Measurements from ENCODE around the gene UBAC1.
"Not testable (repeated sequence)": the region's sequence is repeated elsewhere in the genome, so short reads cannot be mapped to it uniquely, and the experiment has no call there.

Gene UBAC1

DNA sequence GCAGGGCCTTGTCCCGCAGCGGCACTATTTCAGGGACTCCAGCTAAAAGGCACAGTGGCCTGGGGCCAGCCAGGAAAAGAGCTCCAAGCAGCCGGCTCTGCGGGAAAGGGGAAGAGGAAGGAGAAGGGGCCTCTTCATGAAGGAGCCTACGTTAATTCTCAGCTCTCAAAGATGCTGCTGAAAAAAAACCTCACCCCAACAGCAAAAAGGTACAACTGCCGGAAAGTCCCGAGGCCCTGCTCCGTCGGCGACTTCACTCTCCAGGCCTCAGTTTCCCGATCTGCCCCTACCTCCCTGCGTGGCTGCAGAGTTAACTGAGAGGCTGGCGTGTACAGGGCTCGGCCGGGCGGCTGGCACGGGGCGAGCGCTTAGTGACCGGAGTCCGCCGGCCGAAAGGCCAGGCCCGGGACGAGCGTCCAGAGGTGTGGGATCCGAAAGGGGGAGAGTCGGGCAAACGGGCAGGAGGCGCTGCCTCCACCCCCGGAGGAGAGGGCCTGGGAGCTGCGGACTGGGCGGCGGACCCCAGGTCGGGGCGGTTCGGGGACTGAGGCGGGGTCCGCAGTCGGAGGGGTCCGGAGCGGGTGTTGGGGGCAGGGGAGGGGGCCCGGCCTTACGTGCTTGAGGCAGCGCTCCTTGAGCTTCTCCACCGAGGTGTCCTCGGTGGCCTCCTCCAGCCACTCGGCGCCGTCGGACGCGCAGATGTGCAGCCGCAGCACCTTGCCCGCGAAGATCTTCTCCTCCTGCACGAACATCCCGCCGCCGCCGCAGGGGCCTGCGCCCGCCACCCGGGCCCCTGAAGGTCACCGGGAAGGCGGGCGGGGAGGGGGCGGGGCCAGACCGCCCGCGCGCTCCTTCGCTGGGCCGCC lies 529 bp downstream of the UBAC1 start:
- DNase-seq (ENCODE audit: low read depth in 2 of 2) = no peak

GRCh38 chr9:135959814-135960213 lies 1.4 kb downstream of the UBAC1 start:
- DNase-seq (ENCODE audit: low read depth in 2 of 2) = no peak

DNA sequence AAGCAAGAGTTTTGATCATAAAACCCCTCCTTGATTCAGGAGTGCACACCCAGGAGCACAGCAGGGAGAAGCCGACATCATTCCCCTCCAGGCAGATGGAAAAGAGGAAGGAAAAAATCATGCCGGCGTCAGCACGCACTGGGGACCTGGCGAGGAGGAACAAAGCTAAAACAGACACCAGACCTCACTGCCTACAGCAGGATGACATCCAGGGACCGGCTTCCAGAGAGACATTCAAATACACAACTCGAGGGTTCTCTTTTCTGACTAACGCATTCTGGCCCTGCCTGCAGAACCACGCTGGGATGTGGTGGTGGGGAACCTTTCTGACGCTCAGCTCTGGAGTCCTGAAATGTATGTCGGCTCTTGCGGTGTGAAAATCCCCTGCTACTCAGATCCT lies 2.7 kb downstream of the UBAC1 start:
- no peak for DNase-seq (ENCODE audit: low read depth in 2 of 2)

DNA sequence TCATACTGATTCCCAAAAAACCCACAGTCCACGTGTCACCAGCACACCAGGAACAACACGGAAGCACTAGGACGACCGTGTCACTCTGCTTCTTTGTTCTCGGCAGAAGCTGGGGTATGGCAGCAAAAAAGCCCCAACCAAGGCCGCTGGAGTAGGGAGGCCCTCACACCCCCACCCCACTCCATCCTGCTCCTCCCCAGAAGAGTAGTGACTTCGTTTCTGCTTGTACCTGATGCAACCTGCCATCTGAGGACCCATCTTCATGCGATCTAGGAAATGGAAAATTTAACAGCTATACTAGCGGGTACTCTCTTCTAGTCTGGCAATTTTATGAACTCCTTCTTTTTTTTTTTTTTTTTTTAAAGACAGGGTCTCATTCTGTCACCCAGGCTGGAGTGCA lies 3.7 kb downstream of the UBAC1 start:
- DNase-seq (ENCODE audit: low read depth in 2 of 2) = no peak

GRCh38 chr9:135956802-135957174 lies 4.4 kb downstream of the UBAC1 start:
- DNase-seq (ENCODE audit: low read depth in 2 of 2) = no peak

- no peak for DNase-seq (ENCODE audit: low read depth in 2 of 2)
Observed at GRCh38 chr9:135955934-135956801, 5.0 kb downstream of the UBAC1 start.

GRCh38 chr9:135952664-135953206 lies 8.4 kb downstream of the UBAC1 start:
- DNase-seq (ENCODE audit: low read depth in 2 of 2) = no peak

DNA sequence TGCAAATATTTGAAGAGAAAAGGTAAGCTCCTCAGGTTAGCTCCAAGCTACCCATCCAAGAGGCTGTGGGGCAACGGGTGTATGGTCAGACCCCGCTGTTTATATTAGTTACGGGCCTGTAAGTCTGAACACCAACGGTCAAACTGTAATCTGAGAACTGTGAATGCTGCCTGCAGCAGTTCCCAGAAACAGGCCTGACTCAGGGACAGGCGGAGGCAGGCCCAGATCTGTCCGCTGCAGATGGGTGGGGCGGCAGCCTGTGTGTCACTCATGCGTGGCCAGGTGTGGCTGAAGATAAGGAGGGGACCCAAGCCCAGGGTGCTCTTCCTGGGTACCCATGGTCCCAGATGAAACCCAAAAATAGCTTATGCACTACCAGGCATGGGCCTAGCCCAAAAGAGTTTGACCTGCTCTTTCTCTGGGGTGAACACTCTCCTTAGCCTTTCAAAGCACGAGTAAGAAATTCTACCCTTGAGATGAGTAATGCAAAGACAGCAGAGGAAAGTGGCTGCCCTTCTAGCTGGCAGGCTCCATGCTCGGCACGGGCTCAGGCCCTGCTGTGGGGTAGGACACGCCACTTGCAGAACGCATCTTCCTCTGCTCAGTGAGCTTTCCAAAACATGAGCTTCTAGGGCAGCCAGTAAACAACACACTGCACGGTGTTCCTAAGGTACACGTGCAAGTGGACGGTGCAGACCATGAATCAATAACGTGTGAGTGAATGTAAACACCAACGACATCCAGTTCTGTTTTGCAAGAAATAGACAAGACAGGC lies 9.1 kb downstream of the UBAC1 start:
- no peak for DNase-seq (ENCODE audit: low read depth in 2 of 2)

DNA sequence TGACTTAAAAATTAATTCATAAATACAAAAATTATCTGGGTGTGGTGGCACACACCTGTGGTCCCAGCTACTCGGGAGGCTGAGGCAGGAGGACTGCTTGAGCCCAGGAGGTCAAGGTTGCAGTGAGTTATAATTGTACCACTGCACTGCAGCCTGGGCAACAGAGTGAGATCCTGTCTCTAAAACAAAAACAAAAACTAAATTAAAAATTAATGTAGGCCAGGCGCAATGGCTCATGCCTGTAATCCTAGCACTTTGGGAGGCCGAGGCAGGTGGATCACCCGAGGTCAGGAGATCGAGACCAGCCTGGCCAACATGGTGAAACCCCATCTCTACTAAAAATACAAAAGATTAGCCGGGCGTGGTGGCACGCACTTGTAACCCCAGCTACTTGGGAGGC lies 9.9 kb downstream of the UBAC1 start:
- DNase-seq (ENCODE audit: low read depth in 2 of 2) = not testable (repeated sequence)

DNA sequence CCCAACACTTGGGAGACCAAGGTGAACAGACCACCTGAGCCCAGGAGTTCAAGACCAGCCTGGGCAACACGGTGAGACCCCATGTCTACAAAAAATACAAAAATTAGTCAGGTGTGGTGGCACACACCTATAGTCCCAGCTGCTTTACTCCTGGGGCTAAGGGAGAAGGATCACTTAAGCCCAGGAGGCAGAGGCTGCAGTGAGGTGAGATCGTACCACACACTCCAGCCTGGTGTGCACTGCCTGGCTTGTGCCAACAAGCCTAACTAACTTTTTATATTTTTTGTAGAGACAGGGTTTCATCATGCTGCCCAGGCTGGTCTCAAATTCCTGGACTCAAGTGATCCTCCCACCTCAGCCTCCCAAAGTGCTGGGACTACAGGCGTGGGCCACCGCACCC lies 10.3 kb downstream of the UBAC1 start:
- not testable (repeated sequence) for DNase-seq (ENCODE audit: low read depth in 2 of 2)

GRCh38 chr9:135950135-135950682 lies 11.0 kb downstream of the UBAC1 start:
- DNase-seq (ENCODE audit: low read depth in 2 of 2) = no peak

- DNase-seq (ENCODE audit: low read depth in 2 of 2) = no peak
Observed at GRCh38 chr9:135949501-135950134, 11.6 kb downstream of the UBAC1 start.

GRCh38 chr9:135948968-135949367 lies 12.2 kb downstream of the UBAC1 start:
- DNase-seq (ENCODE audit: low read depth in 2 of 2) = no peak

- DNase-seq (ENCODE audit: low read depth in 2 of 2) = no peak
Observed at GRCh38 chr9:135948446-135948845, 12.7 kb downstream of the UBAC1 start.

- no peak for DNase-seq (ENCODE audit: low read depth in 2 of 2)
Observed at GRCh38 chr9:135947582-135947981, 13.6 kb downstream of the UBAC1 start.

- not testable (repeated sequence) for DNase-seq (ENCODE audit: low read depth in 2 of 2)
Observed at GRCh38 chr9:135947105-135947504, 14.1 kb downstream of the UBAC1 start.

- DNase-seq (ENCODE audit: low read depth in 2 of 2) = no peak
Observed at GRCh38 chr9:135946392-135946994, 14.7 kb downstream of the UBAC1 start.

DNA sequence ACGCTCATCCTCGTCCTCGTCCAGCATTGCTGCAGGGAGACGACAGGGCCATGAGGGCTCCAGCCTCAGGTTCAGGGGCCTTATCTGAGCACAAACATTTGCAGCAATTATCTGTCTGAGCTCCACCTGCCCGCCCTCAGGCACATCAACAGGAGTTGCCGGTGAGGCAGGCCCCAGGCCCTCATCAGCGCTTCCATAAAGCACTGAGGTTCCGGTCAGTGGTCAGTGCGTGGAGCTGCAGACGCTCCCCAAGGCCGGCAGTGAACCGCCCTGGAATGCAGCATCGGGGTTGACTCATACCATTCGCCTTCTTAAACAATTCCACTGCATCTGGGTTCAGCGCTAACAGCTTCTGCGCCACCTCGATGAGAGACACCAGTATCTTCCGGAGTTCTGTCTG lies 15.2 kb downstream of the UBAC1 start:
- no peak for DNase-seq (ENCODE audit: low read depth in 2 of 2)

DNA sequence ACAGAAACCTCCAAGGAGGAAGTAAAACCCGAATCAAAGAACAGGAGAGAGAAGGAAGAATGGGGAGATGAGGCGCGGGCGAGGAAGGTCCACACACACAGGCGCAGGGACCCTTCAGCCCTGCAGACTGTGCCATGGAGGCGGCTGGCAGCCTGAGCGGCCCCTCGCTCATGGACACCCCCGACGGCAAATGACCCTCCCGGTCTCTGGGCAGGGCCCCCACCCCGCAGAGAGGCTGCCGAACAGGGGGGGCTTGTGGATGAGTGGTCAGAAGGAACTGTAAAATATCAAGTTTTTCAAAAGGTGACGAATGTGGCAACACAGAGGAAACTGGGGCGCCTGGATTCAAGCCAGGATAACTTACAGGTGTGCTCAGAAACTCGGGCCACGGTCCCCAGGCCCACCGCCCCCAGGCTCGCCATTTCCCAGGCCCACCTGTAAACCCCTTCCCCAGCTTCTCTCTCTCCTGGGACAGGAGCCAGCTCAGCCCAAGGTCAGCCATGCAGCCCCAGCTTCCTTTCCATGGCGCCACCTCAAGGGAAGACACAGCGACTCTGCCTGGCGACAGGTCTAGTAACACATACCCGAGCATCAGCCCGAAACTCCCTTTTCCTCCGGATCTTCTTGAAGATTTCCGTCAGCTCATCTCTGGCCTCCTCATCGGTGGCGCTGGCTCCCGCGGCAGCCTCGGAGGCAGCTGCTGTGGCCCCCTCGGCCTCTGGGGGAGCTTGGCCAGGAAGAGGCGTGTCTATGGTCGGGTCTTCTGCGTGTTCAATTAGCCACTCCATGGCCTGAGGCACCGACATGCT lies 16.5 kb downstream of the UBAC1 start:
- DNase-seq (ENCODE audit: low read depth in 2 of 2) = no peak

- DNase-seq (ENCODE audit: low read depth in 2 of 2) = not testable (repeated sequence)
Observed at GRCh38 chr9:135943604-135944003, 17.6 kb downstream of the UBAC1 start.
